SKM-1 treated with dmso at 0.1 percent for 144 hours (cell line): ENCODE results near the gene ADIPOQ.
"Not testable (repeated sequence)": the region's sequence is repeated elsewhere in the genome, so short reads cannot be mapped to it uniquely, and the experiment has no call there.

Experiments used
- DNase-seq: peaks from one replicate; lab custom pipeline; 2025; ENCODE audit not compliant: unreplicated experiment; lab: John Stamatoyannopoulos, UW

The ADIPOQ gene

DNA sequence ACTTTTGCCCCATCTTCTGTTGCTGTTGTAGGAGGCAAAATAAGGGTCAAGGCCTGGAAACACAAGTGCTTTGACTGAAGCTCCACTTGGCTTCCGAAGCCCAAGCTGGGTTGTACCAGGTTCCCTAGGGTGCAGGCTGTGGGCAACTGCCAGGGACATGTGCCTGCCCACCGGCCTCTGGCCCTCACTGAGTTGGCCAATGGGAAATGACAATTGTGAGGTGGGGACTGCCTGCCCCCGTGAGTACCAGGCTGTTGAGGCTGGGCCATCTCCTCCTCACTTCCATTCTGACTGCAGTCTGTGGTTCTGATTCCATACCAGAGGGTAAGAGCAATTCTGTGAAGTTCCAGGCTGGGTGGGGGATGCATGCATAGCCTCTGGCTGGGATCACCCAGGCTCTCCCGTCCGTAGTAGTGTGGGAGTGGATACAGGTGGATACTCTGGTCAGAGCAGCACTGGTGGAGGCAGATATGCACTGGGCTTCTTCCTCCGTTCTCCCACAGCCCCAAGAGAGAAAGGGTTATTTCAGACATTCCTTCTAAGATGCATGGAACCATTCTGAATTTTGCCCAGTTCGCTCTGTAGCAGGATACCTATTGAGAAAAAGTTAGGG lies at the start of gene ADIPOQ:
ADIPOQ (plus strand) TSS at position 285 of the 613 bp plus-strand sequence. CDS start 10,349 bp downstream, outside the sequence.
- DNase-seq: no peak

DNA sequence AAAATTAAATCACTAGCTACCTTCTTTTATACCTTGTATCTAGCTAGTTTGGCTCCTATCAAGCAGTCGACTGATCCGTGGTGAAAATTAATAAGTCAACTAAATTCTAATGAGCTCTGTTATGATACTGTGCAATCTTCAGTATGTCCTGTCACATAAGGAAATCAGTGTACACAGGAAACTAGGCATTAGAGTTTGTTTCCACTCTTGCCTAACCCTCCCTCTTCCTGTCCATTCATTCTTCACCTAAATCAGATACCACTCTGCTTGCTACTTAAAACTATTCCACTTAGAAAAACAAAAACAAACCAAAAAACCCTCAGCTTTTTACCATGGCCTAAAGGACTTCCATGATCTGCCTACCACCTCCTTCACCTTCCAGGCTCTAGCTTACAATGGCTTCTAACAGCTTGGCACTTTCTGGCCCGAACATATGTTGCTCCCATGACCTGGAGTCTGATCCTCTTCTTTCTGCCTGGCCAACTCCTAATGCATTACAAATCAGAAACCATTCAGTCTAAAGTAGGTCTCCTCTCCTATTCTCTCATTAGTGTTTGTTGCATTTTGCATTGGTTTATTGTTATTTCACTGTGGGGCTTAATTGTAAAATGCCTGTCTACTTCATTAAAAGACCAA lies 44.2 kb upstream of the ADIPOQ start:
- DNase-seq: no peak

DNA sequence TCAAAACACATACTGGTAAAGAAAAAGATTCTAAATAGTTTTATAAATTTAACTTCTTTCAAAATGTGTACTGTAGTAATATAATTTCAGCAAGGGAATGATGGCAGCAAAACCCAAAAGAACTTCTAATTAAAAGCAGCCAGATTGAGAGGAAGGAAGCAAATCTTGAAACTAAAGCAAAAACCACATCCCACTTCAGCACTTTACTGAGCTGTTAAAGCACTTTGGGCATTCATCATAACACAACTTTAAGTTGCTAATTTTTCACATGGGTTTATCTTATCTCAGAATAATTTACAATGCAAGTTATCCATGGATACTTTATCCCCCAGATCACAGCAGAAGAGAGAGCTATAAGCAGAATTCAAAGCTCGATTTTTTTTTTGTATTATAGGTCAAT lies 42.2 kb upstream of the ADIPOQ start:
- DNase-seq: no peak

DNA sequence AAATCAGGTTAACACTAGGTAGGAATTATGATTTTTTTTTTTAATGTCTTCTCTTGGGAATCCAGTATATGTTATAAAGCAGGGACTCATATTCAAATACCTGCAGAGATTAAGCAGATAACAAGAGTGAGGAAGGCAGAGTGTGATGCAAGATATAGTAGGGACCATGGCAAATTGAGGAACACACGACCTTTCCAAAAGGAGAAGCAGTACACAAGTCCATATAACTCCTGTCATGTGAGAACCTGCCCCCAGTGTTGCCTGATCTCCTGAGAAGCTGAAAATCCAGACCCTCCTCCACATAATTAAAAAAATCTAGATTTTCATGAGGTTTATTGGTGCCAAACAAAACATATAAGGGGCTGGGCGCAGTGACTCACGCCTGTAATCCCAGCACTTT lies 39.8 kb upstream of the ADIPOQ start:
- DNase-seq: no peak

DNA sequence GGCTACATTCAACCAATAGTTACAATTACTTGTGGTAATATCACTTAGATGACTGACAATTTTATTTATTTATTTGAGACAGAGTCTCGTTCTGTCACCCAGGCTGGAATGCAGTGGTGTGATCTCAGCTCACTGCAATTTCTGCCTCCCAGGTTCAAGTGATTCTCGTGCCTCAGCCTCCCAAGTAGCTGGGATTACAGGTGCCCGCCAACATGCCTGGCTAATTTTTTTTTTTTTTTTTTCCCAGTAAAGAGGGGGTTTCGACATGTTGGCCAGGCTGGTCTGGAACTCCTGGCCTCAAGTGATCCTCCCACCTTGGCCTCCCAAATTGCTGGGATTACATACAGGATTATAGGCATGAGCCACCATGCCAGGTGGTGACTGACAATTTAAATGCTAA lies 39.1 kb upstream of the ADIPOQ start:
- DNase-seq: not testable (repeated sequence)

DNA sequence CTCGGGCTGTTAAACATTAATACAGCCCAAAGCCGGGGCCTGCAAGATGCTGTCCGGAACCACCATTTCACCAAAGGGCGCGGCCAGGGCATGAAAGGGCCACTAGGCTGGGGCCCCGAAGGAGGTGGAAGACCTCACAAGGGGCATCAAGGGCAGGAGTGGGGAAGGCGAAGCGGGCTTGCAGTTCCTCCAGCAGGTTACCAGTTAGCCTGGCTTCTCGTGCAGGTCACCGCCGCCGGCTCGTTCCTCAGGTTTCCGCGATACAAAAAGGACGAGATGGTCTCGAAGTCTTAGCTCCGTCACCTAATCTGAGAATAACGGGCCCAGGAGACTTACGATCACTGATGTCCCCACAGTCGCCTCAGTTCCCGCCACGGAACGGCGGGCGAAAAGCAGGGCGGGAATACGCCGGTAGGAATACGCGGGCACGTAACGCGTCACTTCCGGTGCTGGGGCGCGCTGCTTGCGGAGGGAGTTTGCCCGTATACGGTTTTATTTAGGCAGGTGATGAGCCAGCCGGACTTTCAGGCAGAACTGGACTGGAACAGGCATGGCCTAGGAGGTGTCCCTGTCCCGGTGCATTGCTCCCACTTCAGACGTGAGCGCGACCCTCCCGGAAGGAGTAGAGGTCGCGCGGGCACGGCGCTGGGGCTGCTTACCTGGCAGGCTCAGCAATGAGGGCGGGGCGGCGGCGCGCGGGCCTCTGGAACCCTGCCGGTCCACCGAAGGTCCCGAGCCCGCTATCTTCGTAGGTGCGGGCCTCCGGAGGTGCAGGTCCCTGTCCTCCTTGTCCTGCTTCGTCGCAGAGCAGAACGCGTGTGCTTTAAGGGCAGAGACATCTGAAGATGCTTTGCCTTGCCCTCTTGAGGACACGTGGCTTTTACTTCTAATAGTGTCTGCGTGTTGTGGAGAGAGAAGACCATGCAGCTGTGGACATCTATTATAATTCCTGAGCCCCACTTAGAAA lies 36.1 kb upstream of the ADIPOQ start, which contains the start of gene RFC4:
RFC4 (minus strand) TSS at position 394 of the 967 bp plus-strand sequence. CDS start 1,769 bp downstream, outside the sequence.
- peak; percentile 78 for DNase-seq

DNA sequence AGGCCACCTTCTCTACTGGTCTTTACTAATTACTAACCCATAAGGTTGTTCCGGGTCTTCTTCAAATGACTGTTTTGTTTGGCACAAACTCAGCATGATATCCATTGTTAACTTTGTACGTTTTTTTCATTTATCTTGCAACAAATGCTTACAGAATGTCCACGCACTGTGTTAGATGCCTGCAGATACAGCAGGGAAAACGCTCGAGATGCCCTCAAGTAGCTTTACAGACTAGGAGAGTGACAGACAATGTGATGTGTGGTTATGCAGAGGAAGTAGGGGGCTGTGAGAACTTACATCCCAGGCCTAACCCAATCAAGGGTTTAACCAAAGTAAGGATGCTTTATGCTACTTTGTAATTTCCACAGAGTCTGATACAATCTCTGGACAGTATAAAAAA lies 35.3 kb upstream of the ADIPOQ start:
- no peak for DNase-seq

DNA sequence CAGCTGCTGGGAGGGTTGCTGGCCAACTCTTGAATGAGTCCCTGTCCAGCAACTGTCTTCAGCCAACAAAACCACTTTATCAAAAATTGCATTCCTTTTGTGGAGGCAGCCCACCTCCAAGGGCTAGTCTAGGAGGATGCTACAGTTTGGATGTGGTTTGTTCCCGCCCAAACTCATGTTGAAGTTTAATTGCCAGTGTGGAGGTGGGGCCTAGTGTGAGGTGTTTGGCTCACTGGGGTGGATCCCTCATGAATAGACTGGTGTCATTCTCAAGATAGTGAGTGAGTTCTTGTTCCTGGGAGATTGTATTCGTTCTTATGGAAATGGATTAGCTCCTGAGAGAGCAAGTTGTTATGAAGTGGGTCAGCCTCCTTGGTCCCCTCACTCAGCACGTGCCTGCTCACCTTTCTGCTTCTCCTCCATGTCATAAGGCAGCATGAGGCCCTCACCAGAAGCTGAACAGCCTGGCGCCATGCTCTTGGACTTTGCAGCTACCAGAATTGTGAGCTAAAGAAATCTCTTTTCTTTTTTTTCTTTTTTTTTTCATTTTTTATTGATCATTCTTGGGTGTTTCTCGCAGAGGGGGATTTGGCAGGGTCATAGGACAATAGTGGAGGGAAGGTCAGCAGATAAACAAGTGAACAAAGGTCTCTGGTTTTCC lies 32.0 kb upstream of the ADIPOQ start:
- DNase-seq: no peak

DNA sequence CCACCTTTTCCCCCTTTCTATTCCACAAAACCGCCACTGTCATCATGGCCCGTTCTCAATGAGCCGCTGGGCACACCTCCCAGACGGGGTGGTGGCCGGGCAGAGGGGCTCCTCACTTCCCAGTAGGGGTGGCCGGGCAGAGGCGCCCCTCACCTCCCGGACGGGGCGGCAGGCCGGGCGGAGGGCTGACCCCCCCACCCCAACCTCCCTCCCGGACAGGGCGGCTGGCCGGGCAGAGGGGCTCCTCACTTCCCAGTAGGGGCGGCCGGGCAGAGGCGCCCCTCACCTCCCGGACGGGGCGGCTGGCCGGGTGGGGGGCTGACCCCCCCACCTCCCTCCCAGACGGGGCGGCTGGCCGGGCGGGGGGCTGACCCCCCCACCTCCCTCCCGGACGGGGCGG lies 31.2 kb upstream of the ADIPOQ start:
- DNase-seq: not testable (repeated sequence)

DNA sequence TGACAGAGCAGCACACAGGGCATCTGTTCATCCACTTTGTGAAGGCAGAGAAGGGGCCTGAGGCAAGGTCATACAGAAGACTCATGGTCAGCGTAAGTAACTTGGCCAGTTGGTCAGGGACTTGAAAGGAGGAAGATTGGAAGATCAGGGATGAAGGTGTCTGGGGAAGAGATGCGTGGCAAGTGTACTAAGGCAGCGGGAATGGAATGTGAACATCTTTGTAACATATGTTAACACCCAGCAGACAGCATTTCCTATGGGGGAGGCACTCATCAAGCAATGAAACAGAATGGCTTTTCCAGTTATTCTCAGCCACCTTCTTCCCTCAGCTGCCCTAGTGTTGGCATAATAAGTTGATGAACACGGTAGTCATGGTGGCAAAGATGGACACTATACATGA lies 28.4 kb upstream of the ADIPOQ start:
- DNase-seq: no peak

DNA sequence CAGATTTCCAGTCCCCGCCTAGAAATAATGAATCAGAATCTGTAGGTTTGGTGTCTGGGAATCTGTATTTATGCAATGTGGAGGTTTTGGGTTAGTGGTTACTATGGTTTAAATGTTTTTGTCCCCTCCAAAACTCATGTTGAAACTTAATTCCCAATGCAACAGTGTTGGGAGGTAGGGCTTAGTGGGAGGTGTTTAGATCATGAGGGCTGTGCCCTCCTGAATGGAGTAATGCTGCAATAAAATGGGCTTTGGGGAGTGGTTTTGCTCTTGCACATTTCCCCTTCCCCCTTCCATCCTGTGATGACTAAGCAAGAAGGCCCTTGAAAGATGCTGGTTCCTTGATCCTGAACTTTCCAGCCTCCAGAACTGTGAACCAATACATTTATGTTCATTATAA lies 27.1 kb upstream of the ADIPOQ start:
- peak; percentile 79 for DNase-seq

DNA sequence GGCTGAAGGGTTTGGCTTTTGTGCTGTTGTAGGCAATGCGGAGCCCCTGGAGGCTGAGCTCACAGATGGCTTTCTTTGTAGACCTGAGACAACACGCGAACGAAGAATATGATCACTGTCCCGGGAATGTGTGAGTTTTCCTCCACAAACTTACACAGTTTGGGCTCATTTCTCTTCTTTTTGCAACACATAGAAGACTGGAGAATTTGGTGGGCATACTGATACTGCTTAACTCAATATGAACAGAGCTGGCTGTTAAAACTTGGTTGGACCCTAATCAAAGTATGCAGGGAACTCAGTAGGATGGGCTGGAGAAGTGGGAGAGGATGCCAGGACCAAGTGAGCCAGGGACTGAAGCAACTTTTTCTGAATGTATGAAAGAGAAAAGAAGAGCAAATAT lies 24.0 kb upstream of the ADIPOQ start:
- no peak for DNase-seq

DNA sequence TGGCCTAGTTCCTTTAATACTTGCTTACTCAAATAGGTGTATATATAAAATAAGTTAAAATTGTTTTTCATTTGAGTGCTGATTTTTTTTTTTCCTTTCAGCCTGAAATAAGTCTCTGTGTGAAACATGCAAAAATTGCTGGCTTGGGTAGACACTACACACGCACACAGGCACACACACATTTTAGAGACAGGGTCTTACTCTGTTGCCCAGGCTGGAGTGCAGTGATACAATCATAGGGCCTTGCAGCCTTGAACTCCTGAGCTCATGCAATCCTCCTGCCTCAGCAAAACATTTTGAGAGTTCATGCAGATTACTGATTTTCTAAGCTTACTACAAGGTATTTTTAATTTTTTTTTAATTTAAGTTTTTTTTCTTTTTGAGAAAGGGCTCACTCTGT lies 23.6 kb upstream of the ADIPOQ start:
- DNase-seq: no peak

DNA sequence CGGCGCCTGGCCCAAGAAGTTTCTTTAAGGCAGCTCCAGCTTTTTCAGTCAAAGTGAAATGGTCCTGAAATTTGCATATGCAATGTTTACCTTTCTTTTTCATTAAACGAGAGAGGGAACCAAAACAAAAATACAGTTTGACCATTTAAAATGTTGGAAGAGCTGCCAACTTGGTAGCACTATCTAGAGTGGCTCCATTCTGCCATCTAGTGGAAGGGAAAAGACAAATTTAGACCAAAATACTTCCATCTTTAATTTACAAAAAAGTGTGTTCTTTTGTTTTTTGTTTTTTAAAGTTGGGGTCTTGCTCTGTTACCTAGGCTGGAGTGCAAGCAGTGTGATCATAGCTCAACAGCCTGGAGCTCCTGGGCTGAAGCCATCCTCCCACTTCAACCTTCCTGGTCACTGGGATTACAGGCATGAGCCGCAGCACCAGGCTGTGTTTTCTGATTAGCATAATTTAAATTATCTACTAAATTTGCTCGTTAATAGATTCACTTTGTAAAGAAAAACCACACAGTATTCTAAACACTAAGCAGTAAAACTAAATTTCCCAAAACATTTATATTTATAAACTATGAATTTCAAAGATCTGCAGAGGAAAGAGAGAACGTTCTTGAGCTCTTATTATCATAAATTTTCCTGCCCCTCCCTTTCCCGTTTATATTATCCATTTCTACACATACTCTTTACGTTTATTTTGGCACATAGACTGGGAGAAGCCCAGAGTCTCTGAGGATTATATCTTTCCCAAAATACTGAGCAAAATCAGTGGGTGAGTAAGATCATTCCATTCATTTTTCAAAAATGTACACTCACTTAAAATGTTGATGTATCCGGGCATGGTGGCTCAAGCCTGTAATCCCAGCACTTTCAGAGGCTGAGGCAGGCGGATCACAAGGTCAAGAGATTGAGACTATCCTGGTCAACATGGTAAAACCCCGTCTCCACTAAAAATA lies 20.8 kb upstream of the ADIPOQ start:
- DNase-seq: peak; percentile 21

DNA sequence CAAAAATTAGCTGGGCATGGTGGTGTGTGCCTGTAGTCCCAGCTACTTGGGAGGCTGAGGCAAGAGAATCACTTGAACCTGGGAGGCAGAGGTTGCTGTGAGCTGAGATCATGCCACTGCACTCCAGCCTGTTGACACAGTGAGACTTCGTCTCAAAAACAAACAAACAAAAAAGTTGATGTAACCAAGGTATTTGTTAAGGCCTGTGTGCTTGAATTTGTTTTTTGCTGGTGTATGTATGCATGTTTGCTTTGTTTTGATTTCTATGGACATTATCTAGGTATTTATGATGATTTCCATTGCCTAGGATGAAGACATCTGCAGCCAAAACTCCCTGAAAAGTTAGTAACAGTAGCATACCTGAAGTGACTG lies 20.1 kb upstream of the ADIPOQ start:
- not testable (repeated sequence) for DNase-seq

DNA sequence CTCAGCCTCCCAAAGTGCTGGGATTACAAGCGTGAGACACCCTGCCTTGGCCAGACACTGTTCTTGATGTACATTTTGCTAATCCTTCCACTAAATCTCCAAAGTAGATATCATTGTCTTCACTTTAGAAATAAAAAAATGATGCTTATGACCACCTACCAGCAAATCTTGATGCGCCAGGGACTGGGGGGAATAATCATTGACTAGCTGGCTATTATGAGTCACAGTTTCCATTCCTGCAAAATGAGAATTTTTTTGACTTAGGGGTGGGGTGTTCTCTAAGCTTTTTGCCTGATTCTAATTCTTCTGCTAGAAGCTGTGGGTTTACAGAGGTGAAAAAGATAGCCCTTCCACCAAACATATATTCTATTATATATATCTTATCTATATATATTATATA lies 19.1 kb upstream of the ADIPOQ start:
- DNase-seq: no peak

DNA sequence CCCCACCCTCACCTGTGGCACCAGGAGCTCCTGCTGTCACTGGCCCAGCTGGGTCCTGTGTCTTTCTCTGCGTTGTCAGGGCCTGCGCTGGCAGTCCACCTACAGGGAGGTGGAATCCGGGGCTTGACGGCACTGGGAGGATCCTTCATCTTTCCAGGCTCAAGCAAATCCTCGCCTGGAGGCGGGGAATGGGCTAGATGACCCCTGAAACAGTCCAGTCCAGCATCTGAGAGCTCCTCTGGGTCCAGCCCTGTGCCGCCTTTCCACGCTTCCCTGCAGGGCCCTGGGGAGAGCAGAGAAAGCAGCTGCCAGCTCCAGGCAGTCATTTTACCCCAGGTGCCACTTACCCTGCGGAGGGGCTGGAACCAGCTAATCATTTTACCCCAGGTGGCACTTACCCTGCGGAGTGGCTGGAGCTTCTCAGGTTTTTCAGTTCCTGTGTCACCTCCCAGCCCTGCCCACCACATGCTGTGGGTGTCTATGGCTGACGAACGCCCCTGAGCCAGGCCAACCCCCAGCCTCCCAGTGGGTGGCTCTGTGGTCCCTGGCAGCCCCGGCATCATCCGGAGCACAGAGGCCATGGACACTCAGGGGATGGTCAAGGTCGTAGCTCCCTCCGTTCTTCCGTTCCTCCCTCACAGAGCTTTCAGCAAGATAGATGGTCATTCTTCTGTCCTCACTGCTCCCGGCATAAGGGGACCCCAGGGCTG lies 17.9 kb upstream of the ADIPOQ start:
- no peak for DNase-seq

DNA sequence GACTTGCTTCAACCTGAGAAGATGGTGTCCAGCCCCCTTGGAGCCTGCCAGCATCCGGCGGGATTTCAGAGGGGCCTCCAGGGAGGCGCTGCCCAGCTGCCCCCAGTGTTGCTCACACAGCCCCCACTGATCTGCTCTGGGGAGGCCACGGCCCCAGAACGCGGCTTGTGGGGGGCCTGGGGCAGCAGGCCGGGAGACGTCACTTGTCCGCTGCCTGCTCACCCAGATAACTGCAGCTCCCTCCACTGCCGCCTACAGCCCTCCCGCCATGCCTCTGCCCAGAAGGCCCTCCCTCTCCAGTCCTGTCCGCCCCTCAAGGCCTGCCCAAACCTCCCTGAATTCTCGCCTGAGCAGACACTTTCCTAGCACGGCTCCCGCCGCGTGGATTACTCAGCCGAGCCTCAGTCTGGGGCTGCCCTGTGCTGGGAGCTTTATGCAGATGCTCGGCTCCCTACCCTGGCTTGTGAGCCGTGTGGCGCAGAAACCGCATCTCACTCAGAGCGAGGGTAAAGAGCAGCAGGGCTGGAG lies 17.2 kb upstream of the ADIPOQ start:
- DNase-seq: no peak

DNA sequence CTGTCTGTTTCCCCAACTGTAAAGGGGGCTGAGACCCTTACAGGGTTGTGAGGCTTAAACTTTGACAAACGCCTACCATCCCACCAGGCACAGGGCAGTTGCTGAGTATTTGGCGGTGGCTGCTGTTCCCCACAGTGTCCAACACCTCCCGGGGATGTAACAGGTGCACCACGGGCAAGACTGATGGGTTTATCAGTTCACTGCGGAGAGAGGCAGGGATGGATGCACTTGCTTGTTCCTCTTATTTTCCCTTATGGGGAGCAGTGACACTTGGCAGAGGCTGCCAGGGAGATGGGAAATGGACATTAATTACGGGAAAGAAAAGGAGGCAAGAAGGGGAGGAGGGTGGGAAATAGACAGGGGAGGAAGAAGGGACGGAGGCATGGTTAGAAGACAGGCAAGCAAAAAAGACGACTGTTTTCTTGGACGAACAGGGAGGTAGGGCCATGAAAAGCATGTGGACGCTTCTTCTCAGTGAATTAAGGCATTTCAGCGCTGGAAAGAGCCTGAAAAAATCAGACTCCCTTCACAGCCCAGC lies 16.6 kb upstream of the ADIPOQ start:
- no peak for DNase-seq
